ENCODE results near the gene IGF2R.

DNA sequence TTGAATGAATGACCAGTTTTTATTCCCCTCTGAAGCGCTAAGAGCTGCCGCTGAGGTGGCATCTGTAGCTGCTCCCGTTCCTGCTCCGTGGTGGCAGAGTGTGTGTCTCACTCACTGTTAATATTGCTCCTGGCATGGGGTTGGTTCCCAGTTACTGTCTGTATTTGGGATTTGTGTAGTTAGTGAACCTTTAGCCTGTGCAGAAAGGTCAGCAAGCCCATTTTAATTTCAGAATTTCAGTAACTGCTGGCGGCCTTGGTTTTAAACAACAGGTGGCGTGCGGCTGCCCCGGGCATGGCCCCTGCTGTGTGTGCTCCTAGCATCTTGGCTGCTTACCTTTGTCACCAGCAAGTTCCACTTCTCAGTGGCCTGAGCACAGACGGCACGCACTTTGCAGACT, 98.7 kb downstream of the IGF2R start:
- TF ChIP-seq CTCF (IDR thresholded peaks at IDR 0.05) (no peak), POLR2A (IDR thresholded peaks at IDR 0.05) (no peak)

All from lower leg skin (tissue), 3 donors.